GM18951 (cell line): Measurements from ENCODE around the gene AOAH.
"Not testable (repeated sequence)": the region's sequence is repeated elsewhere in the genome, so short reads cannot be mapped to it uniquely, and the experiment has no call there.

Source experiments
- POLR2A ChIP-seq: IDR thresholded peaks from 4 replicates; pipeline ENCODE4 v1.6.1; 2011; ENCODE audit warnings: mild to moderate bottlenecking; ENCODE audit not compliant: insufficient read length, insufficient read depth; ENCODE audit errors: extremely low read depth
- in situ Hi-C: fragments of 300-500 bp; cut with MboI; formaldehyde crosslinking; loops from one replicate; pipeline ENCODE4 v1.12.0; 2022; ENCODE audit warnings: low sequenced_read_pairs, mixed read lengths, inconsistent platforms; ENCODE audit not compliant: unreplicated experiment

The AOAH gene

GRCh38 chr7:36506820-36507219 lies 217.5 kb downstream of the AOAH start:
- in situ Hi-C loops: no loop called here
- no peak for TF ChIP-seq POLR2A

- TF ChIP-seq POLR2A: no peak
- in situ Hi-C loops: no loop called here
These were observed 218.0 kb downstream of the AOAH start for GRCh38 chr7:36506130-36506798.

- in situ Hi-C loops: not testable (repeated sequence)
These were observed 219.7 kb downstream of the AOAH start for GRCh38 chr7:36504617-36505016.

GRCh38 chr7:36504216-36504615 lies 220.1 kb downstream of the AOAH start:
- in situ Hi-C loops: not testable (repeated sequence)

- TF ChIP-seq POLR2A: no peak
- in situ Hi-C loops: no loop called here
These were observed 226.5 kb downstream of the AOAH start for GRCh38 chr7:36497775-36498174.

GRCh38 chr7:36497176-36497575 lies 227.1 kb downstream of the AOAH start:
- in situ Hi-C loops: not testable (repeated sequence)

GRCh38 chr7:36496576-36496975 lies 227.7 kb downstream of the AOAH start:
- in situ Hi-C loops: no loop called here
- no peak for TF ChIP-seq POLR2A

GRCh38 chr7:36491317-36491716 lies 233.0 kb downstream of the AOAH start:
- TF ChIP-seq POLR2A: no peak
- in situ Hi-C loops: no loop called here

GRCh38 chr7:36490419-36490830 lies 233.9 kb downstream of the AOAH start:
- in situ Hi-C loops: no loop called here
- TF ChIP-seq POLR2A: no peak

- in situ Hi-C loops: loop anchor here (10.0 kb wide), 1 partner anchor 716 kb away; no protein-coding TSS in a partner anchor
These were observed 235.6 kb downstream of the AOAH start for GRCh38 chr7:36488672-36489071.

- no peak for TF ChIP-seq POLR2A
- in situ Hi-C loops: loop anchor here (10.0 kb wide), 1 partner anchor 717 kb away; no protein-coding TSS in a partner anchor
These were observed 236.4 kb downstream of the AOAH start for GRCh38 chr7:36487756-36488336.

- in situ Hi-C loops: loop anchor here (10.0 kb wide), 1 partner anchor 718 kb away; no protein-coding TSS in a partner anchor
- TF ChIP-seq POLR2A: no peak
These were observed 238.0 kb downstream of the AOAH start for GRCh38 chr7:36486336-36486735.

- in situ Hi-C loops: loop anchor here (10.0 kb wide), 1 partner anchor 721 kb away; no protein-coding TSS in a partner anchor
- TF ChIP-seq POLR2A: no peak
These were observed 240.0 kb downstream of the AOAH start for GRCh38 chr7:36484265-36484664.

GRCh38 chr7:36483853-36484252 lies 240.4 kb downstream of the AOAH start:
- in situ Hi-C loops: loop anchor here (10.0 kb wide), 1 partner anchor 721 kb away; no protein-coding TSS in a partner anchor

GRCh38 chr7:36478745-36479144 lies 245.5 kb downstream of the AOAH start:
- in situ Hi-C loops: no loop called here
- TF ChIP-seq POLR2A: no peak
